HG02943 (cell line): ENCODE measurements around the gene FYB2.

Source experiments
- ATAC-seq: cut with Tn5 transposase; IDR thresholded peaks from one replicate; pipeline ENCODE4 v1.9.1; 2021; ENCODE audit warnings: mild to moderate bottlenecking, low read depth, moderate library complexity; ENCODE audit not compliant: unreplicated experiment

FYB2 gene, protein sequence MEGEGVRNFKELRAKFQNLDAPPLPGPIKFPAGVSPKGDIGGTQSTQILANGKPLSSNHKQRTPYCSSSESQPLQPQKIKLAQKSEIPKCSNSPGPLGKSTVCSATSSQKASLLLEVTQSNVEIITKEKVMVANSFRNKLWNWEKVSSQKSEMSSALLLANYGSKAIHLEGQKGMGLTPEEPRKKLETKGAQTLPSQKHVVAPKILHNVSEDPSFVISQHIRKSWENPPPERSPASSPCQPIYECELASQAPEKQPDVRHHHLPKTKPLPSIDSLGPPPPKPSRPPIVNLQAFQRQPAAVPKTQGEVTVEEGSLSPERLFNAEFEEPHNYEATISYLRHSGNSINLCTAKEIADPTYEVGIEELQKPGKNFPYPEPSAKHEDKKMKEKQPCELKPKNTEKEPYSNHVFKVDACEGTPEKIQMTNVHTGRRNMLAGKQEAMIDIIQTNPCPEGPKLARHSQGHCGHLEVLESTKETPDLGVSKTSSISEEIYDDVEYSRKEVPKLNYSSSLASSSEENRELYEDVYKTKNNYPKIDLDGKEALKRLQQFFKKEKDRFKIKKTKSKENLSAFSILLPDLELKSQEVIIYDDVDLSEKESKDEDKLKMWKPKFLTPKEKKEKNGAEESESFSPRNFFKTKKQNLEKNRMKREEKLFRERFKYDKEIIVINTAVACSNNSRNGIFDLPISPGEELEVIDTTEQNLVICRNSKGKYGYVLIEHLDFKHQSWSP

DNA sequence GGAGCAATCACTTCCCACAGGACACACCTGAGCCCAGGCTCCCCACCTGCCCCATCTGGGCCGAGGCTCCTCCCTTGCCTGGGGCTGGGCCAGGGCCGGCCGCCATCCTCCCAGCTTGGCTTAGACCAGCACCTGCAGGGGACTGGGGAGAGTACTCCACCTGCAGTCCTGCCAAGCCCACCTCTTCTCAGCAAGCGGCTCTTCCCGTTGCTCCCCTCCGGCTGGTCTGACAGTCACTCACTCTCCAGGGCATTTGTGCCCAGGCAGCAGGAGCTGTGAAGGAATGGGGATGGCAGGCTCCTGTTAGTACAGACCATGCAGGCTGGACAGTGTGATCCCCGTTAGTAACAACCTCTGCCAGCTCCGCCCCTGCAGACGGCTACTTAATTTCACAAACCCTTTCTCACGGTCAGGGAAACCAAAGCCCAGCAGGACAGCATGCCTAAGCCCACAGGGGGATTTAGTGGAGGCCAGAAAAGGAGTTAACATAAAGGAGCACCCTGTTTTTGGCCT is at the start of gene FYB2:
TSS of gene FYB2 (minus strand) at position 18 of the 513 bp plus-strand sequence. CDS start 114 bp downstream, outside the sequence.
- no peak for ATAC-seq

DNA sequence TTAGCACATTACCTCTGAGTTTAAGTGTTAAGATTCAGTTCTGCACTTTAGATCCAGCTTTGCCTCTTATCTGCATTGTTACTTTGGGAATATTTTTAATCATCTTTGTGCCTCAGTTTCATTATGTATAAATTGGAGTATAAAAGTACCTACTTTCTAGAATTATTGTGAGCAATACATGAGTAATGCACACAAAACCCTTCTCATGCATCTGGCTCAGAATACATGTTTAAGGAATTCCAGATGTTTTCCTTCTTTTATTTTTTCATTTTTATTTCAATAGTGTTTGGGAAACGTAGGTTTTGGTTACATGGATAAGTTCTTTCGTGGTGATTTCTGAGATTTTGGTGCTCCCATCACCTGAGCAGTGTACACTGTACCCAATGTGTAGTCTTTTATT is 49.6 kb upstream of the FYB2 start:
- ATAC-seq: no peak

DNA sequence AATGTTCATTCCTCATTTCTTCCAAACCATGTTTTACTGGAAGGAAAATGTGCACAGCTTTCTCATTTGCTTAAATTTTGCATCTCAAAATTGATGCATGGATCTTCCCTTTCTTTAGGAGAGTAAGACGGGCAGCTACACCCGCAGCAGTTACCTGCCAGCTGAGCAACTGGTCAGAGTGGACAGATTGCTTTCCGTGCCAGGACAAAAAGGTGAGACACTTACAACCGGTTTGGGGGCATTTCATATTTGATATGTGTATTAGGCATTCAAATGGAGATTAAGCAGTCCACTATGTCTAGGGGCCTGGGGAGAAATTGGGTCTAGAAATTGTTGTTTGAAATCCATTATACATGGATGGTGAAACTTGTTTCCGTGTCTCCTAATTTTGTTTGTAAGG is 48.3 kb upstream of the FYB2 start:
- no peak for ATAC-seq

DNA sequence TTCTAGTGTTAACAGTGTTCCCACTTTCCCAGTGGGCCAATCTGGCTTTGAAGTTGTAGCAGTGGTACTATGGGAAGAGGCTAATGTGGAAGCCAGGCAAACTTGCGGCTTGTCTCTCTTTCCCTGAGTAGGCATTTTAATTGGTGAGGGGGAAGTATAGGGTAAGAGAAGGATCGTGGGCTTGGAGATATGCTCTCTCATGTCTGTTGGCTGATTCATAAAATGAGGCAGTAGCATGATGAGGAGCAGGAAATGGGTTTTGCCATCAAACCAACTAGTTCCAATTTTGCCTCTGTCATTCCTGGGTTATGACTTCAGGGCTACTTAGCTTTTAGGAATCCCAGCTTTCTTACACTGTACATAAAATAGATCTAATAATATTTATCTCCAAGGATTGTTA is 47.5 kb upstream of the FYB2 start:
- no peak for ATAC-seq

DNA sequence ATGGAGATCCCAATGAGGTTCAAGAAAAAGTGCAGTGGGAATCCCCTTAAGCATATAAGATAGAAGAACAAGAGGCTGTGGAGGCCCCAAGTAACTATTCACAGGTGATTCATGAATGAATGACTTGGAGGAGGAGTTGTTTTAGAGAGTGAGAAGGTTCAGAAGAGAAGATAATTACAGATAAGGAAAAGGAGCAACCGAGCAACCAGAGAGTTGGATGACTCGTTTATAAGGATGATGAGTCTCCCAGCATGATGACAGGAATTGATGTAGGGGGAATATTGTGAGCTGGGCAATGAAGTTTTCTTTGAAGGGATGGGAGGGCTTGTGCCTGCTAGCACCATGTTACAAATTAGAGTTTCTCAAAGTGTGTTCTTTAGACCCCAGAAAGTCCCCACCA is 45.2 kb upstream of the FYB2 start:
- no peak for ATAC-seq

DNA sequence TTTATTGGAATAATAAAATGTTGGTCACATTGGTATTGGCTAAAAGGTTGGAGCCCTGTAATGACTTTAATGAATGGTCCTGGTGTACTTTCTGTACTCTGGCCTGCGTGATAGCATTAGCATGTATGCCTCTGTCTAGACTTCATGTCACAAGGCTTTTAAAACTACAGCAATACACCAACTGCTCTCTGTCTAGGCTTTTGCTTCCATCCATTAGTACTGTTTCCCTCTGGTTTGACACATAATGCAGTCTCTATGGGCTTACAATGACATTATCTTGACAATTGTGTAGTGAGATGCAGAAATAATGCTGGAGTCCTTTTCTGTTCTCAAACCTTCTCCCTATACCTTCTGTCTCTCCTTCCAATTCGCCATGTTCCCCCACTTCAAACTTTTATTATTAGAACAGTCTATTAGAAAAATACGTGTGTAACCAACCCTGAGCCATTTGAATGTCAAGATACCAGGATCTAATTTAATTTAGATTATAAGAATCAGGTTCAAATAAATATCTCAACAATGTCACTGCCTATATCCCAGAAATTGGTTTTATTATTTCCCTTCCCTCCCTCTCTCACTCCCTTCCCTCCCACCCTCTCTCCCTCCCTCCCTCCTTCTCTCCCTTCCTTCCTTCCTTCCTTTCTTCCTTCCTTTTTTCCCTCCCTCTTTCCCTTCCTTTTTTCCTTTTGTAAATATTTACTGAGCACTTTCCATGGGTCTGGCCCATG is 44.2 kb upstream of the FYB2 start:
- no peak for ATAC-seq

DNA sequence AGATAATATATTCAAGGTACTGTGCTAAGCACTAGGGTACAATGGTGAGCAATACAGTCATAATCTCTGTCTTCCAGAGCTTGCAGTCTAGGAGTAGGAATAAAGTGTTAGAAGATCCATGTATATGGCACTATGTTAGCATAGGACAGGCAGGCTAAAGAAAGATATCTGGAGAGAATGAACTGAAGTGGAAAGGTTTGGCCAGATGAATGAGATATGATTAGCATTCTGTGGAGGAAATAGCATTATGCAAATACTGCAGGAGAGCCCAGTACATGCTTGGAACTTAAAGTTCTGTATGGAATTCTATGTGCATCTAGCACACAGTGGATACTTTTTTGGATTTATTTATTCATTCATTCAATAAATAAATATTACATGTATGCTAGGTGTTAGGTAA is 40.1 kb upstream of the FYB2 start:
- ATAC-seq: no peak

DNA sequence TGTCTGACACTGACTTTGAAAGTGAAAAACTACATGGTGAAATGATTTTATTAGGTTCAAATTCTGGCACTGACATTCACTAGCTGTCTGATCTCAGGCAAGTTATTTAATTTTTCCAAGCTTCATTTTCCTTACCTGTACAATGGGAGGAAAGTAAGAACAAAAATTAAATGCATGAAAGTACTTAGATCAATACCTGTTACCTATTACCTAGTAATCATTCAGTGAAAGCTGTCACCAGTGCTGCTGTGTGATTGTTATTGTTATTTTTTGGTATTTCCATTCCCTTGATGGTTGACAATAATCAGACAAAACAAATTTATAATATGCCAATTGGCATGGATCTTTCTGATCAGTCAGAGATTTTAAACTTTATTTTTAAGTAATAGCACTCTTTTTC is 37.0 kb upstream of the FYB2 start:
- no peak for ATAC-seq

DNA sequence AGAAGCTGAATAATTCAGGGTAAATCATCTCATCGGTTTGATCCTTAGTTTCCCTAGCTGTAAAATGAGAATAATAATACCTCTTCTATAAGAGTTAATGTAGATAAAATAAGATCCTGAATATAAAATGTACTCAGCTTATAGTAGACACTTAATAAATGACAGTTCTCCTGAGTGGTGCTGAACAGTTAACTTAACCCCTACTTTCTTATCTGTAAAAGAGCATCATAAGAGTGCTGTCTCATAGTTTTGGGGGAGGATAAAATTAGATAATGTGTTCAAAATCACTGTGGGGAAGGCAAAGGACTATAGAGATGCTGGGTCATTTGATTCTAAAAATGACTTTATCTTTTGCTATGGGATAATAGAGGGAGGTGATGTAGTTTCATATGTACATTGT is 36.0 kb upstream of the FYB2 start:
- ATAC-seq: no peak

DNA sequence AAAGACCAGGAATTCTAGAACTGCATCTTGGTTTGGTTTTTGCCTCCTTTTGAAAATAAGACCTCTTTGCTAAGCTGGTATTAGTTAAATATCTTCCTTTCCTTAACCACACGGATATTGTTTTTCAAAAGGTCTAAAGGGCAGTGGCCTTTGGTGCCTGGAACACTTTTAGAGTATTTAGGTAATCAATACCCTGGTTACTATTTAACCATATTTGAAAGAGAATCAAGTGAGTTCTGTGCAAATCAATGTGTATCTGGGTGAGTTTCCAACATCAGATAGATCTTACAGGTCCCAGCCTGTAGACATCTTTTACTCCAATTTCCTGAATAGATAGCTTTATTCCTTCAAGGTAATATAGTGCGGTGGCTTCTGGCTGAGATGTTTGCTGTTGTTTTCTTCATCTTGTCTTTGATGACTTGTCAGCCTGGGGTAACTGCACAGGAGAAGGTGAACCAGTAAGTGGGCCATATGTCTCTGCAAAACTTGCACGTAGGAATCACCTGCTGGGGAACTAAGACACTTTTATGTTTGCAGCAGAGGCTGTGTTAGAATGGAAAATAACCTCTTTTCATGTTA is 35.4 kb upstream of the FYB2 start, which contains the start of gene C8A:
TSS of gene C8A (plus strand) at position 277 of the 579 bp plus-strand sequence. CDS start at position 382, 105 bp downstream.
- no peak for ATAC-seq

DNA sequence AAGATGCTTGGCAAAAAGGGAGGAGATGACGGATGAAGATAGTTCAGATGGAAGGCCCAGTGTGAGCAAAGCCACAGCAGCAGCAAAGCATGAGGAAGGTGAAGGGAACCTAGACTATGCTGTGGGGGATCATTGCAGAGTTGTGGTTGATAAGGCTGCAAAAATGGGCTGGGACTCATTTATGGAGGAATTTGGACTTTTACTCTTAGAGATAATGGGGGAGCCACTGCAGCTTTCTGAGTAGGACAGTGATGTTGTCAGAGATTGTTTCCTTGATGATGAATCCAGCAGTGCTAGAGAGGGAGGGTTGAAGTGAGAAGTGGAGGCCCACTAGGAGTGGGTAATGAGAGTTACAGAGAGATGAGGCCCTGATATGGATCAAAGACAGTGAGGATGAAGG is 33.3 kb upstream of the FYB2 start:
- ATAC-seq: no peak

DNA sequence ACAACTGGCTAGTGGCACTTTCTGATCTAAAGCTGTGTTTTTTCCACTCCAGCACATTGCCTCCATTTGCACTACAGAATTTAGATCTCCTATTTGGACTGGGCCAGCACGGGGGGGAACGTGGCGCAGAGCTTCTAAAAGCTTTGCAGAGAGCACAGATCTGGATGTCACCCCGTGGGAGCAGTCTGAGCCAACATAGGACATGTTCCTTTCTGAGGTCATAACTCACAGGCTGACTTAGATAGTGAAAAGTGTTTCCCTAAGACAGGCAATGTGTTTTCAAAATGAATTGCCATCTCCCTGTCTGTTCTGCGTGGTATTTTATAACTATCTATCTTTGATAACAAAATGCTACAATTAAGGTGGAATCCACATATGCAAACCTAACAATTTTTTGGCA is 31.7 kb upstream of the FYB2 start:
- ATAC-seq: no peak

DNA sequence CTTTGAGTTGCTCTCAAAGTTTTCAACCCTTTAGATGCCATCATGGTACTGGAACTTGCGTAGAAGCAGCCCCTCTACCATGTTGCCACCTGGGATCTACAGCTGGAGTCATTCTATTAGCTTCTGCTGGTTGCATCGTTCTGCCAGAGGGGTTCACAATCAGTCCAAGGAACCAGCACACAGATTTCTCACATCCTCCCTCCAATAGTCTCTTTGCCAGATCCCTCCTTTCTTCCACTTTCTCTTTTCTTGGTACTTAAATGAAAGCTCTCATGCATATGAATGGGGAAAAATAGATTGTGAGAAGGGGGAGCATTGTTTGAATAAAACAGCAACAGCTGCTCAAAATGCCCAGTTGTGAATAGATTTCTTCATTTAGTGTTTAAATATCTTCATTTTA is 31.2 kb upstream of the FYB2 start:
- ATAC-seq: no peak

DNA sequence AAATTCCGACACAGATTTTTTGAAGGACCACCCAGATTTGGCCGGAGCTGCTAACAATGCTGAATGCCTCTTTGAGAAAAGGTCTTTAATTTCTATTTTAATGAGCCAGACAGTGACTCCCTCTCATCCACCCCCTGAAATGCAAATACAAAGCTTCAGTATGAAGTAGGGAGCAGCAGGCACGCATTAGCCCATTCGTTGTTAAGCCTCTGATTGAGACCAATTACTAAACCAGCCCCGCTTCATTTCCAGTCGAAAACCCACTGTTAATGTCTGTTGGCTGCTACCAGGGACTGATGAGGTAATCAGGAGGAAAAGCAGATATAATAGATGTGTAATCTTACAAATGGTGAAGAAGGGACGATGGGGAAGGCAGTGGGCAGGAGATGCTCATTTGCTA is 30.5 kb upstream of the FYB2 start:
- ATAC-seq: no peak

DNA sequence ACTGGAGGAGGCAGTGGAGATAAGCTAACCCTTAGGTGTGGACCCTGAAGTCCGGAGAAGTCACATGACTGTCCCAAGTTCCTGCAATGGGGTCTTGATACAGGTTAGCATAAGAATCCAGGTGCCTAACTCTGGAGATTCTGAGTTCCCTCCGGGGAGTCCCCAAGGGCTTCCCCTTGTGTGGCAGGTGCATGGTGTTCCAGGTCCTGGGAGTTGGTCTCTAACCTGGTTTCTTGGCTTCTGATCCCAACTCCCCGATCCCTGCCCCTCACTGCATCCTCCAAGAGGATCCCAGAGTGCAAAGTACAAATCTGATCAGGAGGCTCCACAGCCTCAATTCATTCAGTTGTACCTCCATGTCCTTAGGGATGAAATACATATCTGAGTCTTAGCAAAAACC is 26.1 kb upstream of the FYB2 start:
- ATAC-seq: no peak

DNA sequence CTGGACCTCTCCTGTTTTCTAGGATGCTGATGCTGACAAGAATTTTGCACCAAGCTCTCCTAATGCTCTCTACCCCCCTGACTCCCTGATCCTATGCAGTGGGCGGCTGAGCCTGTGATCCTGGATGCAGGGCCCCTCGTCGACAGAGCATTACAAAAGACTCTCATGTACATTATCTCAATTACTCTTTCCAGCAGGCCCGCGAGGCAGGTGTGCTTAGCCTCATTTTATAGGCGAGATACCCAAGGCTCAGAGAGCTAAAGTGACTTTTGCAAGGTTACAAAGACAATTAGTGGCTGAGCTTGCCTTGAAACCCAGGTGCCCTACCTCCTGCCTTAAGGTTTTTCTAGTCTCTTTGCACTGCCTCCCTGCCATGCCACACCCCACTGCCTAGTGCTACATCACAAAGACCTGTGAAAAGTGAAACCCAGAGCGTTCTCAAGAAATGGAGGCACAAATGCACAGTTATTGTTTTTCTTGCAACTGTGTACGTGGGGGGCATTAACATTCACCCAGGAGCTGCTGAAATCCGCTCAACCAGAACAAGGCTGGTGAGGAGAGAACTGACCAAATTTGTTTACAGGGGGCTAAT is 25.4 kb upstream of the FYB2 start:
- no peak for ATAC-seq

DNA sequence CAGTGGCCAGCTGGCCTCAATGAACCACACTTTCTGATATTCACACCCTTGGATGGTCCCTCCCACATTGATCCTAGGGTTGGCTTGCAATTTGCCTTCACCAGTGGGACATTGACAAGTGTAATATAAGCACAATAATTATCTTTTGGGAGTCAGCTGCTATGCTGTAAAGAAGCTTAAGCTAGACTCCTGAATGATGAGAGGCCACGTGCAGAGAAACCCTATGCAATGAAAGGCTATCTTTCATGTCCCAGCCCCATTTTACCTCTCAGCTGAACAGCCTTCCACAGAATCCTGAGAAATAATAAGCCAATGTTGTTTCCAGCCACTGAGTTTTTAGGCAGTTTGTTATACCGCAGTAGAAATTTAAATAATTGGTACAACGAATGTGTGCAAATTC is 24.3 kb upstream of the FYB2 start:
- ATAC-seq: no peak

DNA sequence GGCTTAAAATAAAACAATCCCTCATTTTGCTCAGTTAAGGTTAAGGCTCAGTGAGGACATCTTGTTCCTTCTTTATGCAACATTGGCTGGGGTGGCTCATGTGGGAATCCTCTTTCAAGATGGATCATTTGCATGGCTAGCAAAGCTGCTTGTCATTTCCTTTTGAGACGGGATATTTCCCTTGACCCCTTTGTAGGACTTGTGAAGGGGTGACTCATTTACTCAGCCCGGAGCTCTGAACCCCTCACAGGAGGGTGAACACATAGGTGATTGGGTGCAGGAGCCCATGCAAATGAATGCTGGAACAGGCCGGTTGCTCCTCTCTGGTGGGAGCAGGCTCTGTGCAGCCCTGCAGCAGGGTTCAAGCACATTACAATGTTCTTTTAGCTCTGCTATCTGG is 19.6 kb upstream of the FYB2 start:
- no peak for ATAC-seq

DNA sequence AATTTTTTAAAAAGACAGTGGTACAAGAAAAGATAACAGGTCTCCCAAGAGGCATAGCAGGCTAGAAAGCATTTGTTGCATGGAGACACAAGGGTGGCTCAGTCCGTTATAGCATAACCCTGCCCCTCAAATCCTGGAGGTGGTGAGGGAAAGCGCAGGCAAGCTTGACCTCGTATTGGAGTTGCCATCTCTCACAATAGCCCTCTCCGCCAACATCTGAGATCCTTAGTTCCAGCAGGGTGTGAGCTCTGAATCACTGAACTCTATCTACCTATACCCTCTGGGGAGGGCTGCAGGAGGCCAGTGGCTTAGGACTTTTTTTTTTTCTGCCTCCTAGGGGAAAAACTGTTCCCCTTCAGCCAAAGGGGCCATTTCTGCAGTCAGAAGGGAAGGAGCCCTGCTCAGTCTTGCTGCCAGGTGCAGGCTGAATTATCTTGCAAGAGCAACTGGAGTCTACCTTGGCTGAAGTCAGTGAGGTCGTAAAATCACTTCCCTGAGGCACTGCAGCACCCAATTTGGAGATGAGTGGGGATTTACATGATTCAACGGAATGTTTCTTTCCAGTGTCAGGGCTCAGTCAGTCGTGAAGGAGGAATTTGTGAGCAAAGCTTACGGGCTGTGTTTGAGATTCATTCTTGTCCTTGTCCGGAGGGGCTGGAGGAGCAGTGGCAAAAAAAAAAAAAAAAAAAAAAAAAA is 18.2 kb upstream of the FYB2 start:
- ATAC-seq: no peak

DNA sequence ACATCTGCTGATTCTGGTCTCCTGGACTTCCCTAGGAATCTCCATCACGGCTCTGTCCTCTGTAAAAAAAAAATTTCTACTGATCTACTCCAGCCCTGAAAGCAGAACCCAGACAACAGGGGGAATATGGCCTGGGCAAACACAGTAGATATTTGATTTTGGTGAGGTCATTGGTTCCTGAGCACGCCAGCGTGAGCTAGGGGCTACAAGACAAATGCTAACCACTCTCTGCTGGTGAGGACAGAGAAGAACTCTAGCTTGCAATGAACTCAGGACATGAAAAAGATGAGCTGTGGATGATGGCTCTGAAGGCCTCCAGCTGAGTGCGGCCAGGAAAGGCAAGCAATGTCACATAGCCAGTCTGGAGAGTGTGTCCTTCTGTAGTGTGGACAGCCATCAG is 17.2 kb upstream of the FYB2 start:
- no peak for ATAC-seq
